Measurements from ENCODE around the gene FGD2.

- no peak for TF ChIP-seq CTCF (conservative IDR thresholded peaks at IDR 0.05; ENCODE audit: low read depth, low read length)
- TF ChIP-seq POLR2A (IDR thresholded peaks at IDR 0.05; ENCODE audit: low read depth, low read length) = no peak
- TF ChIP-seq RAD21 (IDR thresholded peaks at IDR 0.05; ENCODE audit: low read length) = no peak
- TF ChIP-seq USF2 (IDR thresholded peaks at IDR 0.05; ENCODE audit: low read depth, low read length) = no peak
- TF ChIP-seq MXI1 (IDR thresholded peaks at IDR 0.05; ENCODE audit: borderline replicate concordance, low read depth, low read length) = no peak
- no peak for TF ChIP-seq RCOR1 (IDR thresholded peaks at IDR 0.05; ENCODE audit: insufficient replicate concordance, low read length)
Measured at GRCh38 chr6:36962874-36963273, 42.6 kb upstream of the FGD2 start.
